ENCODE data around the gene TPSD1.
"Not testable (repeated sequence)": the region's sequence is repeated elsewhere in the genome, so short reads cannot be mapped to it uniquely, and the experiment has no call there.

Gene TPSD1

DNA sequence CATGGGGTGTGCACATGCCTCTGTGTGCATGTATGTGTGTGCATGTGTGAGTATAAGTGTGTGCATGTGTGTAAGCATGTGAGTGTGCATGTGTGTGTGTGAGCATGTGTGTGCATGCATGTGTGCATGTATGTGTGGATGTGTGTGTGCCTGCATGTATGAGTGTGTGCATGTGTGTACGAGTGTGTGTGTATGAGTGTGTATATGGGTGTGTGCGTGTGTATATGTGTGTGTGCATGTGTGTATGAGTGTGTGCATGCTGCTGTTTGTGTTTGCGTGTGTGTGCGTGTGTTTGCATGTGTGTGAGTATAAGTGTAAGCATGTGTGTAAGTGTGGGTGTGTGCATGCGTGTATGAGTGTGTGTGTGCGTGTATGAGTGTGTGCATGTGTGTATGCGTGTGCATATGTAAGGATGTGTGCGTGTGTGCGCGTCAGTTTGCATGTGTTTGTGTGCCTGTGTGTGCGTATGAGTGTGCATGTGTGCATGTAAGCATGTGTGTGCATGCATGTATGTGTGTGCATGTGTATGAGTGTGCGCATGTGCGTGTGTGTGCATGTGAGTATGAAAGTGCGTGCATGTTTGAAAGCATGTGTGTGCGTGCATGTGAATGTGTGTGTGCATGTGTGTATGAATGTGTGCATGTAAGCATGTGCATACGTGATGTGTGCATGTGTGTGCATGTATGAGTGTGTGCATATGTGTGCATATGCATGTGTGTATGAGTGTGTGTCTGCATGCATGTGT lies 8.6 kb downstream of the TPSD1 start:
- DNase-seq: no peak

DNA sequence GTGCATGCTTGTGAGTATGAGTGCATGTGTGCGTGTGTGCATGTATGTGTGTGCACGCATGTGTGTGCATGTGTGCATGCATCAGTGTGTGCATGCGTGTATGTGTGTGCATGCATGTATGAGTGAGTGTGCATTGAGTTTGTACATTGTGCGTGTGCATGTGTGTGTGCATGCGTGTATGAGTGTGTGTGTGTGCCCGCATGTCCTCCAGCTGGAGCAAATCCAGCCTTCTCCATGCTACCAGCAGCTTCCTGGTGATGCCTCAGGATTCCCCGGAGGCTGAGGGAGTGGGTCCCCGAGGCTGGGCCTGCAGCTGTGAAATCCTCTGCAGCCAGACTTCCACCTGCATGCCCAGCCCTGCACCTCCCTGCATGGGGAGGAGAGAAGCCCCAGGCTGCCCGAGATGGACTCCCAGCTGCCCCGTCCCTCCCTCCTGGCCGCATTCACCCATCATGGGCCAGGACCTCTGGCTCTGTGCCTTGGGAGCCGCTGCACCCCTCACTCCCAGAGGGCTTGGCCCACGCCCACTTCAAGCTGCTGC lies 9.3 kb downstream of the TPSD1 start:
- no peak for DNase-seq

DNA sequence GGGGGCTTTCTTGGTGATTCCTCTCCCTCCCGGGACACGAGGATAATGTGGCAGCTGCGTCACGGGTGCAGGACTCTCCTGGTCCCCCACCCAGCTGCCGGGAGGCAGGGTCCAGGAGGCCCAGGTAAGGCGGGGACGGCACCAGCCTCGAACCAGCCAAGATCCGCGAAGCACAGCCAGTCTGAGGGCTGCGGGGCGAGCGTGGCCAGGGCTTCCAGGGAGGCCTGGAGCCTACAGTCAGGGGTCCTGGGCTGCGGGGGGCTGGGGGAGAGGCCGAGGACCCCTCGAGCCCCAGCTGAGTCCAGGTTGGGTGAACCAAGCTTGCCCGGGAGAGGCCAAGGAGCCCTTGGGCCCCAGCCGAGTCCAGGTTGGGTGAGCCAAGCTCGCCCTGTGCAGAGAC lies 10.0 kb downstream of the TPSD1 start:
- DNase-seq: no peak

DNA sequence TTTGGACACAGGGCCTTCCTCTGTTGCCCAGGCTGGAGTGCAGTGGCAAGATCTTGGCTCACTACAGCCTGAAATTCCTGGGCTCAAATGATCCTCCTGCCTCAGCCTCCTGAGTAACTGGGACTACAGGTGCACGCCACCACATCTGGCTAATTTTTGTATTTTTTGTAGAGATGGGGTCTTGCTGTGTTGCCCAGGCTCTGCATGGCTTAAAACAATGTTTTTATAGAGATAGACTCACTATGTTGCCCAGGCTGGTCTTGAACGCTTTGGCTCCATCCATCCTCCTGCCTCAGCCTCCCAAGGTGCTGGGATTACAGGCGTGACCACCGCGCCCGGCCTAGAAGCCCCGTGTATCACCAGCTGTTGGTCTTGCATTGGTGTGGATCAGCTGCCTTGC lies 13.5 kb downstream of the TPSD1 start:
- DNase-seq: not testable (repeated sequence)

DNA sequence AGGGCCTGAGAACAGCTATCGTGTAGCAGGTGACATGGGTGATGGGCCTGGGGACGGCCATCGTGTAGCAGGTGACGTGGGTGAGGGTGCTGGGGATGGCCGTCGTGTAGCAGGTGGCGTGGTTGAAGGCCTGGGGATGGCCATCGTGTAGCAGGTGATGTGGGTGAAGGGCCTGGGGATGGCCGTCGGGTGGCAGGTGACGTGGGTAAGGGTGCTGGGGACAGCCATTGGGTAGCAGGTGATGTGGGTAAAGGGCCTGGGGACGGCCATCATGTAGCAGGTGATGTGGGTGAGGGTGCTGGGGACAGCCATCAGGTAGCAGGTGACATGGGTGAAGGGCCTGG lies 15.5 kb downstream of the TPSD1 start:
- no peak for DNase-seq

DNA sequence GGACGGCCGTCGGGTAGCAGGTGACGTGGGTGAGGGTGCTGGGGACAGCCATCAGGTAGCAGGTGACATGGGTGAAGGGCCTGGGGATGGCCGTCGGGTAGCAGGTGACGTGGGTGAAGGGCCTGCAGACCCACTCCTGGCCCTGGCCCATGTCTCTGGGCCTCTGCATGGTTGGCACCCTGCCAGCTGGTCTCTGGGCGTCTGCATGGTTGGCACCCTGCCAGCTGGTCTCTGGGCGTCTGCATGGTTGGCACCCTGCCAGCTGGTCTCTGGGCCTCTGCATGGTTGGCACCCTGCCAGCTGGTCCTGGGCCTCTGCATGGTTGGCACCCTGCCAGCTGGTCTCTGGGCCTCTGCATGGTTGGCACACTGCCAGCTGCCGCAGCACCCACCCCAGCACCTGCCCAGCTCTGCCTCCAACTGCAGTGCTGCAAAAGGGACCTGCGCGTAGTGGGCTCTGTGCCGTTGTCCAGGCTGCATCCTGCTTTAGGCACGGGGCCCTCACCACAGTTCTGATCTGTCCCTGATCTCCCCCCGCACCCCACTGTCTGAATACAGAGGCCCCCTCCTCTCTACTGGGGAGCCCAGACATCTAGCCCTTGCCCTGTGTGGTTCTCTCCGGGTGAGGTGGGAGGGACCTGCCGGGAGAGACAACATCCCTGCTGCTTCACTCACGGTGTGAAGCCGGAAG lies 16.0 kb downstream of the TPSD1 start:
- not testable (repeated sequence) for DNase-seq

DNA sequence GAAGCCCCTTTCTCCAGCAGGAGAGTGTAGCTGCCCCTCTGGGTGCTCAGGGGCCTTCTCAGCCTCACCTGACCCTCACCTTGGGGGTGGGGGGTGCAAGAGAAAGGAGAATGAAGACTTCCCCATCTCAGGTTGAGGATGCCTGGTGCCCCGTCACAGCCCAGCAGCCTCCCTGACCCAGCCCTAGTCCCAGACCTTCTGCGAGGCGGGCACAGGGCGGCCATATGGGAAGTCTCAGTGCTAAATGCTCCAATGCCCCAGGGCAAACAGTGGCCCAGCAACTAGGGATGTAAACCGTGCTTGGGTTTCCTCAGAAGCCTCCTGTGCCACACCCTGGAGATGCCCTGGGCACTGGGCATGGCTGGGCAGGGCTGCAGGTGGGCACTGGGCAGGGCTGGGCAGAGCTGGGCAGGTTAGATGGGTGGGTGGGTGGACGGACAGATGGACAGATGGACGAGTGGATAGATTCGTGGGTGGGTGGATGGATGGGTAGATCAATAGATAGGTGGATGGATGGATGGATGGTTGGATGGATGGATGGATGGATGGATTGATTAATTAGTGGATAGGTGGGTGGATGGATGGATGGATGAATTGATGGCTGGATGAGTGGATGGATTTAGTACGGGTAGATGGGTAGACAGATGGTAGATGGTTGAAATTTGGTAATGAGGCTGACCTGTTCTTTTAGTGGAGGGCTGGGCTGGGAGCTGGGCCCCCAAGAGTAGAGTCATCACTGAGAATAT lies 16.8 kb downstream of the TPSD1 start:
- no peak for DNase-seq

DNA sequence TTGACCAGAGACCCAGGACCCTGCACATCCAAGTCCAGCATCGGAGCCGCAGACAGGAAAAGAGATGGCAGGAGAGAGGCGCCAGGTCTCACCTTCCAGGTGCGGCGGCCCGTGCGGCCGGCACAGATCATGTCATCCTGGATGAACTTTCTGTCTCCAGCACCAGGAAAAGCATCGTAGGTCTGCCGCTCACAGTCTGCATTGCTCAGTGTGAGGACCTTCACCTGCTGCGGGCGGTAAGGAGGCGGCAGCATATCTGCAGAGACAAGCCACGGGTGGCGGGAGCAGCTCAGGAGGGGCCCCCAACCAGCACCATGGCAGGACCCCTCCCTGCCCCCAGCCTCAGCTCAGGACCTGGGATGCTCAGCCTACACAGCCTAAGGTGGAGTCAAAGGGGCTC lies 17.9 kb downstream of the TPSD1 start:
- no peak for DNase-seq

DNA sequence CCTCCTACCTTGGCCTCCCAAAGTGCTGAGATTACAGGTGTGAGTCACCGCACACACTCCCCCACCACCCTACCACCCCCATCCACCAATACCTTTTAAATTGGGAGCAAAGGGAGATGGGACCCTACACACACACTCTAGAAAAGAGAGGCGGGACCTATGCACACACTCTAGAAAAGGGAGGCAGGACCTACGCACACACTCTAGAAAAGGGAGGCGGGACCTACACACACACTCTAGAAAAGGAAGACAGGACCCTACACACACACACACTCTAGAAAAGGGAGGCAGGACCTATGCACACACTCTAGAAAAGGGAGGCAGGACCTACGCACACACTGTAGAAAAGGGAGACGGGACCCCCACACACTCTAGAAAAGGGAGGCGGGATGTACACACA lies 18.9 kb downstream of the TPSD1 start:
- no peak for DNase-seq

DNA sequence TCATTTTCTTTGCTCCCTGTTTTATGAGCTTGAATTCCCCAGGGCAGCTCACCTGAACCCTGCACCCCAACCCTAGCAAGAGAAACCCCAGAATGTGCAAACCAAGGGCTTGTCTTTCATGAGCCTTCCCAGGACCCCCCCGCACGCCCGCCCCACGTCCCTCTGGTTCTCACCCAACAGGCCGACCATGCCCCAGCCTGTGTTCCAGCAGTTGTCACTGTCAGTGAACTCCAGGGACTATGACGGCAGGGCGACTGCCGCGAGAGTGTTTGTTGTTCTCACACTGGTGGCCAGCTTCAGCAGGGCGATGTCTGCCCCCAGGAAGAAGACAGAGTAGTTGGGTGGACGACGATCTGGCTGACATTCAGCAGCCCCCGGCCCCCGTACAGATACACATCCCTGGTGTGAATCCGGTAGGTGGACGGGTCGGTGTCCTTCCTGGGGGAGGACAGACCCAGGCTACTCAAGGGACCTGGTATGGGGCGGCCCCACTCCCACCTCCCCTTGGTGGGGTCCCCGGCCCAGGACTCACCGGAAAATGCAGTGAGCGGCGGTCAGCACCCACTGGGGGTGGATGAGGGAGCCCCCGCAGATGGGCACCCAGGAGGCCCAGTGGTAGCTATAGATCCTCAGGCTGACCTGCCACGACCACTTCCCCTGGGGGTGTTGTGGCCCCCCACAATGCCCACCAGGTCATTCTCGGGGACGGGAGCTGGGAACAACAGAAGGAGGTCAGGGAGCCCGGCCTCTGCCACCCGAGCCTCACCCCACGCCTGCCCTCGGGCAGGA lies 20.1 kb downstream of the TPSD1 start:
- no peak for DNase-seq

DNA sequence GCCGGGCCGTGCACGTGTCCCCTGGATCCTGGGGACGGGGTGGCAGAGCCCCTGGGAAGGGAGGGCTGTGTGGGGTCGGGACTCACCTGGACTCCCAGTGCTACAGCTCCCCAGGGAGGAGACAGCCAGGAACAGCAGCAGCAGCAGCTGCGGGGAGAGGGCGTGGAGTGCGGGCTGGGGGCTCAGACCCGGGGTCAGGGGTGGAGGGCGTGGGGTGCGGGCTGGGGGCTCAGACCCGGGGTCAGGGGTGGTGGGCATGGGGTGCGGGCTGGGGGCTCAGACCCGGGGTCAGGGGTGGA lies 20.7 kb downstream of the TPSD1 start:
- DNase-seq: no peak

DNA sequence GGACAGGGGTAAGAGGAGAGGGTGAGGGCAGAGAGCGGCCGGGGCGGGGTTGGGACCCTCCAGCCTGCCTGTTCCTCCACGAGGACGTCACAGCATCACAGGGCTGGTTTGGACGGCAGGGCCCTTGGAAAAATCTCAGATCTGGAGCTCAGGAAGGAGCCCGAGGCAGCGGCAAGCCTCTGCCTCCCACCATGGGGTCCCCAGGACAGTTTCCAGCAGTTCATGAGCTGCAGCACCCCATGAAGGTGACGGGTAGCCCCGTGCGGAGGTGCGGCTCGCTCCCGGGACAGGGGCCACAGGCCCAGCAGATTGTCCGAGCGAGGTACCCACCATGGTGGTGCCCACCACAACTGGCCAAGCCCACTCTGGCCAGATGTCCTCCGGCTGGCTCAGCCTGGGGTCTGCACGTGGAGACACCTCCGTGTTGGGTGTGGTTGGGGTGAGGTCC lies 21.3 kb downstream of the TPSD1 start:
- DNase-seq: no peak

DNA sequence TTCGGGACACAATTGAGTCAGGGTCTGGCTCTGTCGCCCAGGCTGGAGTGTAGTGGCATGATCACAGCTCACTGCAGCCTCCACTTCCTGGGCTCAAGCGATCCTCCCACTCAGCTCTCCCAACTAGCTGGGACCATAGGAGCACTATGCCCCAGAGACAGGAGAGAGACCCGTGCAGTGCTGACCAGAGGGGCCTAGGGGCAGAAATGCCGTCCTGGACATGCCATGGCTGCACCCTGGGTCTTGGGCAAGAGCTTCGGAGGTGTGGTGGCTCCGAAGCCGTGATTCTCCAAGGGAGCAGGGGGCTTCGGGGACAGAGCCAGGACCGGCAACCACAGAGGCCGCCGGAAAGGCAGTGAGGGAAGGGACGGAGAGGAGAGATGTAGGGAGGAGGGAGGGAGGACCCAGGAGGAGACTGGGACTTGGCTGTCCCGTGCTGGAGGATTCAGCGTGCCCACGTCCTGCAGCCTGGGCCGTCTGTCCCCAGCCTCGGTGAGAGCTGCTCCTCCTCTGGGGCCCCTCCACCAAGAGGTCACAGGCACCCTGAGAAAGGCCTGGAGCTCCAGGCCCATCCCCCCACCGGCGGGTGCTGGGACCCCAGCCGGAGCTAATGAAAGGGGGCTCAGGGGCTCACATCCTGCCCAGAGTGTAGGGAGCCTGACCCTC lies 21.9 kb downstream of the TPSD1 start:
- no peak for DNase-seq

DNA sequence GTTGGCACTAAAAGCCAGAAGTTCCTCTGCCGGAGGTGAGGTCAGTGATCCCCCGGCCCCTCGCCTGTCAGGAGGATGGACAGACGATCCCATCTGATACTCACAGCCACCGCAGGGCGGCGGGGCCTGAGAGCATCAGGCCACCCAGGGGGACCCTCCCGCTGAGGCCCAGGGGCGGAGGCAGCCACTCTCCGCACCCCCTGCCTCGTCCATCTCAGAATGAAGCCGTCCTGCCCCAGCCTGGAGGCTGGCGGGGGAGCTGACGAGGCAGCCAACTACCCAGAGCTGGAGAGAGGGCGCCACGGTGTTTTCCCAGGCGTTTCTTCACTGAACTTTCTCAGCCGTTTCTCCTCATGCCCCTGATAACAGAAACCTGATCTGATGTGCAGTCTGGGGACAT lies 22.6 kb downstream of the TPSD1 start:
- DNase-seq: no peak

DNA sequence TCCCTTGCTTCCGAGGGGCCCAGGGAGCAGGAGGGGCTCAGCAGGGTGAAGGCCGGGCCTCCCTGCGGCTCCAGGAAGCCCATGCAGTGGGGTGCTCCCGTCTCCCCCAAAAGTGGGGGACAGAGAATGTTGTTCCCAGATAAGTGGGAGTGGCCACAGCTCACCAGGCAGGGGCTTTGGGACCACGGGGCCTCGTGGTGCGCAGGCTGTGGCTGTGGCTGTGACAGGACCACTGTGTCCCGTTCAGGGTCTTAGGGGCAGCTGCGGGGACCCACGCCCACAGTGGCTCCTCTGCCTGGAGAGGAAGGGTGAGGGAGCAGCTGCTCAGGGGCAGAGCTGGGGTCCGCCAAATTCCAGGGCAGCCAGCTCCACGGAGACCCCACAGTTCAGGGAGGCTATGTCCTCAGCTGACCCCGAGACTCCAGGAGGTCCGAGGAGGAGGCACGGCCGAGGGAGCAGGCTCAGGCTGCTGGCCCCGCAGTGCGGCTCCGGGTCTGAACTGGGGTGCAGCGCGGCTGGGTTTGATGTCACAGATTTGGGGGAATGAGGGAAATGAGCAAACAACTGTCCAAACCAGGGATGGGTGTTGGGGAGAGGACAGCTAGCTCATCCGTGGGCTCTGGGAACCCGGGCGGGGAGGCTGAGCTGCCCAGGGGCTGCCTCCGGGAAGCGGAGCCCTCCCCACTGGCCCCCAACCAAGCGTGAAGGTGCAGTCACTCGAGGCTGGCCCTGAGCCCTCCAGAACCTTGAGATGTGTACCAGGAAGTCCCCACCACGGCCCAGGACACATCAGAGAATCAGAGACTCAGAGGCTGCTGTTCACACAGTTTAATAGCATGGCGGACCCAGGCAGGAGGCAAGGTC lies 23.4 kb downstream of the TPSD1 start:
- DNase-seq: no peak

DNA sequence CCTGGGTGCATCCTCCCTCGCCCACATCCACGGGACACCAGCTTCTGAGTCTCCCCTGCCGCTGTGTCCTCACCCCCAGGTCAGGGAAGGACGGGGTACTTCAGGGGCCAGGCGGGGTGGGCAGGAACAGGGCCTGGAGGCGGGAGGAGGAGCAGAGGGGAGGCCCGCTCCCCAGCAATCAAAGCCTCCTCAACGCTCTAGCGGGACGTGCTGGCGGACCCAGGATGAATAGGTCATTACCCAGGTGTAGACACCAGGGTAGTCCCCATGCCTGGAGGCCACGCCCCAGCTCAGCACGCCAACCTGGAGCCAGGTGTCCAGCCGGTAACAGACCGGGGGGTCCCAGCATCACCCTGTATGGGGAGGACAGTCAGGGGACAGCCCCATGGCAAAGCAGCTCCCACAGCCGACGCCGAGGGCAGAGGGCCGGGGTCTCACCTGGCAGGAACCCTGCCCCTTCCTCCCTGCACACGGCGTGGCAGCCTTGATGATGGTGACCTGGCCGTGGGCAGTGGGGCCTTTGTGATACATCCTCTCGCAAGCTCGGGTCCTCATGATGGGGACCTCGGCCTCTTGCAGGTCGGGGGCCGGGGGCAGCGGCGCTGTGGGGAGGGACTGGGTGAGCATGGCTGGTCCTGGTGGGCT lies 24.2 kb downstream of the TPSD1 start:
- no peak for DNase-seq

DNA sequence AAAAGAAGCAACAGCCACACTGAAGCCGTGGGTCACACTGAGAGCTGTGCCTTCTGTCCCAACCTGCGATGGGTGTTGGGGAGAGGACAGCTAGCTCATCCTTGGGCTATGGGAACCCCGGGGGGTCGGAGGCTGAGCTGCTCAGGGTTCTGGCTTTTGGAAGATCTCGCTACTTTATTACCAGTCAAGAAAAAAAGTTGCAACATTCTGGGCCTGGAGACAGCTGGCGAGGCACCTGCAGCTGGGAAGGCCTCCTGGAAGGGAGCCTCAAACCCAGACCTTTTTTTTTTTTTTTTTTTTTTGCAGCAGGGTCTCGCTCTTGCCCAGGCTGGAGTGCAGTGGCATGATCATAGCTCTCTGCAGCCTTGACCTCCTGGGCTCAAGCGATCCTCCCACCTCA lies 24.9 kb downstream of the TPSD1 start:
- DNase-seq: no peak

DNA sequence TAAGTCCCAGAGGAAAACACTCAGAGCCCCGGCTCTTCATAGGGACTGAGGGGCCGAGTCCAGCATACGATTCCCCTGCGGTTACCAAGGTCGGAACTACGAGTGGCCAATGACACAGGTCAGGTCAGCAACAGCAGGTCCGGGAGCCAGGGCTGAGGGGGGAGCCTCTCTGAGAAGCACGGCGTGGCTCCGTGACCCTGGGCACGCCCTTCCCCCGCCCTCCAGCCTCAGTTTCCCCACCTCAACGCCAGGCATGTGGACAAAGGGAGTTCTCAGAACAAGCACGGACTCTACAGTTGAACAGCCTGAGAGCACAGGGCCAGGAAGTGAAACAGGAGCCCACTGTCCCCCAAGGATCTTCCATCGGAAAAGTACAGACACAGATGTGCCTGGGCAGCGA lies 25.6 kb downstream of the TPSD1 start:
- no peak for DNase-seq

DNA sequence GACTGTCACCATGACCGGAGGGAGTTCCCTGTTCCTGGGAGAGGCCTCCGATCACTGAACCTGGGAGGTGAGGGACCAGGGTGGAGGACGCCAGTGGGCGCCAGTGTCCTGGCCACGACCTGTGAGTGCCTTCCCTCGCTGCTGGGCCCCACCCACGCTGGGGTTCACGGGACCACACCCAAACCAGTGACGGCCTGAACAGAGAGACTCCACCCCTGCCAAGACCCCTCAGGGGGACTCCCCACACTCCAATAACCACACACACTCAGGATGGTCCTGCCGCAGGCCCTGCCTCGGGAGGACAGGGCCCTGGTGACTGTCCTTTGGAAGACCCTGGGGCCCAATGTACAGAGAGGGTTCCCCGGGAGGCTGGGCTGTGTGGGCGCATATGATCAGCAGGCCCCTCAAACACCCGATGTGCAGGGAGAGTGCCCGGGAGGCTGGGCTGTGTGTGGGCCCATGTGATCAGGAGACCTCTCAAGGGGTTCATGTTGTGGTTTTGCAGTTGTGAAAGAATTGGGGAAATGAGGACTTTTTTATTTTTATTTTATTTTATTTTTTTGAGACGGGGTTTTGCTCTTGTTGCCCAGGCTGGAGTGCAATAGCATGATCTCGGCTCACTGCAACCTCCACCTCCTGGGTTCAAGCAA lies 26.6 kb downstream of the TPSD1 start:
- no peak for DNase-seq

DNA sequence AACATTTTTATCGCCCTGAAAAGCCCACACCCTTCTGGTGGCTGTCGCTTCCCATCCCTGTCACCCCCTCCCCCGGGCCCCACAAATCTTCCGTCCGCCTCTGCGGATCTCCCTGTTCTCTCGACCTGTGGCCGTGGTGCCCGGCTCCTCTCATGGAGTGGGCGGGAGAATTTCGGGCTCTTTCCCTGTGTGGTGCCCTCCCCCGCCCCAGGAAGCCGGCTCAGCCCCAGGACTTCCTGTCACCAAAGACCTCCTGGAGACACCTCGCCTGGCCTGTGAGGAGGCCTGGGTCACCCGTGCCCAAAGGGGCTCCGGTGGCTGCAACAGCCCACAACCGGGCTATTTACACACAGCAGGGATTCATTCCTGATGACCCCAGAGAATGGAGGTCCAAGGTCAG lies 27.4 kb downstream of the TPSD1 start:
- DNase-seq: no peak

All from kidney glomerular epithelial cell (primary cell).